Parathyroid adenoma (tissue), 2 donors: ENCODE data around the gene ITGAD.

Experiments
- H2AFZ ChIP-seq: fragments of 300-600 bp; sonication (generic); one replicate; pipeline ENCODE4 v1.7.0; 2017; ENCODE audit warnings: antibody characterized with exemption, mild to moderate bottlenecking
- H3K27ac ChIP-seq: fragments of 300-600 bp; sonication (generic); one replicate; pipeline ENCODE4 v1.7.0; 2017
- H3K27me3 ChIP-seq: fragments of 300-600 bp; sonication (generic); one replicate; pipeline ENCODE4 v1.7.0; 2017; ENCODE audit warnings: low read length; ENCODE audit not compliant: control insufficient read depth, insufficient read depth
- H3K36me3 ChIP-seq: fragments of 300-600 bp; sonication (generic); one replicate; pipeline ENCODE4 v1.7.0; 2017; ENCODE audit warnings: low read length; ENCODE audit not compliant: control insufficient read depth, insufficient read depth
- H3K4me1 ChIP-seq: fragments of 300-600 bp; sonication (generic); one replicate; pipeline ENCODE4 v1.7.0; 2017; ENCODE audit warnings: control low read depth
- H3K4me2 ChIP-seq: fragments of 300-600 bp; sonication (generic); one replicate; pipeline ENCODE4 v1.7.0; 2017; ENCODE audit warnings: low read length
- H3K4me3 ChIP-seq: fragments of 300-600 bp; sonication (generic); one replicate; pipeline ENCODE4 v1.7.0; 2017; ENCODE audit warnings: low read depth, low read length
- H3K79me2 ChIP-seq: fragments of 300-600 bp; sonication (generic); one replicate; pipeline ENCODE4 v1.7.0; 2017; ENCODE audit warnings: control low read depth
- H3K9ac ChIP-seq: fragments of 300-600 bp; sonication (generic); one replicate; pipeline ENCODE4 v1.7.0; 2017; ENCODE audit warnings: mild to moderate bottlenecking
- H3K9me3 ChIP-seq: fragments of 300-600 bp; sonication (generic); one replicate; pipeline ENCODE4 v1.7.0; 2017; ENCODE audit warnings: low read length; ENCODE audit not compliant: control insufficient read depth
- CTCF ChIP-seq: fragments of 300-600 bp; sonication (generic); IDR thresholded peaks from one replicate; pipeline ENCODE4 v1.7.0; 2017; ENCODE audit warnings: antibody characterized with exemption, mild to moderate bottlenecking
- donor health status: primary hyperparathyroidism.

The ITGAD gene

GRCh38 chr16:31382485-31383161 lies 10.5 kb upstream of the ITGAD start:
- Histone ChIP-seq H3K4me1 (no peaks in the 10 kb centered on the region), H3K9ac (no peak overlapping the region), H3K4me3 (no peak overlapping the region), H3K27ac (no peak overlapping the region), H3K4me2 (no peak overlapping the region), H3K9me3 (no peaks in the 10 kb centered on the region), H3K79me2 (no peaks in the 10 kb centered on the region), H3K36me3 (no peaks in the 10 kb centered on the region), H2AFZ (no peak overlapping the region), H3K27me3 (no peaks in the 10 kb centered on the region)
- TF ChIP-seq CTCF = peak; percentile 71

GRCh38 chr16:31385680-31386079 lies 7.5 kb upstream of the ITGAD start:
- no peak overlapping the region for H3K9ac ChIP-seq
- no peaks in the 10 kb centered on the region for H3K36me3 ChIP-seq
- H2AFZ ChIP-seq = peak overlapping the region; percentile 39
- no peaks in the 10 kb centered on the region for H3K79me2 ChIP-seq
- no peak for TF ChIP-seq CTCF
- peaks cover 8% of the 10 kb centered on the region for H3K4me1 ChIP-seq
- H3K27ac ChIP-seq = no peak overlapping the region
- no peaks in the 10 kb centered on the region for H3K27me3 ChIP-seq
- peak overlapping the region; percentile 3 for H3K4me3 ChIP-seq
- no peak overlapping the region for H3K4me2 ChIP-seq
- H3K9me3 ChIP-seq = no peaks in the 10 kb centered on the region

- no peaks in the 10 kb centered on the region for H3K27me3 ChIP-seq
- no peaks in the 10 kb centered on the region for H3K79me2 ChIP-seq
- H3K4me1 ChIP-seq = peaks cover 8% of the 10 kb centered on the region
- TF ChIP-seq CTCF = no peak
- no peaks in the 10 kb centered on the region for H3K36me3 ChIP-seq
- H3K27ac ChIP-seq = no peak overlapping the region
- peak overlapping the region; percentile 24 for H3K4me2 ChIP-seq
- no peak overlapping the region for H3K4me3 ChIP-seq
- no peak overlapping the region for H3K9ac ChIP-seq
- no peaks in the 10 kb centered on the region for H3K9me3 ChIP-seq
- H2AFZ ChIP-seq = peak overlapping the region; percentile 2
Measured at GRCh38 chr16:31386157-31386984, 6.8 kb upstream of the ITGAD start.

GRCh38 chr16:31388535-31388934 lies 4.6 kb upstream of the ITGAD start:
- Histone ChIP-seq H2AFZ (no peak overlapping the region), H3K36me3 (no peaks in the 10 kb centered on the region), H3K27ac (no peak overlapping the region), H3K79me2 (no peaks in the 10 kb centered on the region), H3K9ac (no peak overlapping the region), H3K4me3 (no peak overlapping the region), H3K4me2 (no peak overlapping the region), H3K9me3 (no peaks in the 10 kb centered on the region), H3K27me3 (no peaks in the 10 kb centered on the region), H3K4me1 (peaks cover 8% of the 10 kb centered on the region)
- no peak for TF ChIP-seq CTCF
